SK-MEL-5 (cell line): ENCODE results near the gene RAB27A. TPM values are rescaled to one million over a fixed set of nuclear protein-coding genes. Genes with fewer than 3 reads are reported as not detected.
"Not testable (repeated sequence)": the region's sequence is repeated elsewhere in the genome, so short reads cannot be mapped to it uniquely, and the experiment has no call there.

ENCODE experiments used
- DNase-seq: peaks from one replicate; pipeline ENCODE4 v3.0.0-alpha.2; 2016; ENCODE audit warnings: low read depth, low spot score
- in situ Hi-C: cut with HindIII; loops from 2 replicates; pipeline ENCODE4 v1.10.0; 2016; ENCODE audit warnings: low sequenced_read_pairs, high pct_unique_total_duplicates, low pct_unique_long_range_greater_than_20kb
- polyA plus RNA-seq, 2 experiments: library from polyadenylated mRNA; depleted of rRNA; stranded (reverse); fragments of >200 nt; gene quantifications; 2 replicates each; pipeline ENCODE4 v1.2.3, GENCODE V29; 2015
- total RNA-seq: library from RNA; depleted of rRNA; stranded (reverse); fragments of >200 nt; shearing (Covaris generic); gene quantifications from 2 replicates; pipeline ENCODE4 v1.2.3, GENCODE V29; 2014; rRNA removed

Gene RAB27A
- 96.4 and 97.7 TPM in 2 replicates for total RNA-seq
- 59.7 and 77.3 TPM in 2 replicates for polyA plus RNA-seq (2015; cell fraction: cytosol; rRNA removed)
- 51.9 and 67.9 TPM in 2 replicates for polyA plus RNA-seq (2015; cell fraction: nucleus; rRNA removed)

GRCh38 chr15:55289746-55290527 lies at the start of gene RAB27A:
Gene RAB27A (minus strand): TSS chr15:55289813. CDS start chr15:55234934, 54,879 bp downstream.
- peak; percentile 71 for DNase-seq
- in situ Hi-C loops, result no loop called here

GRCh38 chr15:55337160-55337559 lies 47.5 kb upstream of the RAB27A start:
- DNase-seq, result no peak
- in situ Hi-C loops, result no loop called here

GRCh38 chr15:55334997-55335396 lies 45.4 kb upstream of the RAB27A start:
- in situ Hi-C loops, result no loop called here

GRCh38 chr15:55334371-55334770 lies 44.8 kb upstream of the RAB27A start:
- no peak for DNase-seq
- in situ Hi-C loops, result no loop called here

More at GRCh38 chr15:55334997-55335396, 45.4 kb upstream of the RAB27A start:
- DNase-seq, result no peak

GRCh38 chr15:55327387-55327786 lies 37.8 kb upstream of the RAB27A start:
- in situ Hi-C loops, result no loop called here
- no peak for DNase-seq

- in situ Hi-C loops, result no loop called here
- no peak for DNase-seq
Measured at GRCh38 chr15:55322467-55322866, 32.9 kb upstream of the RAB27A start.

- DNase-seq, result no peak
- in situ Hi-C loops, result no loop called here
Measured at GRCh38 chr15:55320963-55321362, 31.4 kb upstream of the RAB27A start.

- in situ Hi-C loops, result no loop called here
- no peak for DNase-seq
Measured at GRCh38 chr15:55320238-55320550, 30.6 kb upstream of the RAB27A start.

- peak; percentile 73 for DNase-seq
Measured at GRCh38 chr15:55319537-55320237, 30.1 kb upstream of the RAB27A start.

GRCh38 chr15:55318588-55319494 lies 29.2 kb upstream of the RAB27A start, which contains the start of the genes PIGB and PIGBOS1:
Gene PIGB (plus strand): TSS chr15:55319222. CDS start chr15:55319251, 29 bp downstream.
Gene PIGBOS1 (minus strand): TSS chr15:55319123. CDS start chr15:55317792, 1,331 bp downstream.
- peak; percentile 91 for DNase-seq
- in situ Hi-C loops, result no loop called here

More at GRCh38 chr15:55319537-55320237, 30.1 kb upstream of the RAB27A start:
- in situ Hi-C loops, result no loop called here

GRCh38 chr15:55302801-55303200 lies 13.2 kb upstream of the RAB27A start:
- DNase-seq, in situ Hi-C loops: not testable (repeated sequence)

GRCh38 chr15:55297315-55297714 lies 7.7 kb upstream of the RAB27A start:
- in situ Hi-C loops, result no loop called here
- no peak for DNase-seq

GRCh38 chr15:55290528-55291057 lies 980 bp upstream of the RAB27A start:
- DNase-seq, result peak; percentile 87
- in situ Hi-C loops, result no loop called here

GRCh38 chr15:55289011-55289745 lies 435 bp downstream of the RAB27A start:
- peak; percentile 53 for DNase-seq
- in situ Hi-C loops, result no loop called here

- in situ Hi-C loops, result no loop called here
- DNase-seq, result no peak
Measured at GRCh38 chr15:55288006-55288717, 1.5 kb downstream of the RAB27A start.
